Adrenal gland (tissue), 12 donors: ENCODE data around the gene MYMX. TPM values are rescaled to one million over a fixed set of nuclear protein-coding genes. Genes with fewer than 3 reads are reported as not detected.

Experiments used
- DNase-seq, 7 donors: peaks; one replicate each; pipeline ENCODE4 v3.0.0-alpha.2; 2019 to 2020
- H3K27ac ChIP-seq, 5 donors: fragments of 200-600 bp; sonication (generic) in 4 of 5; 1 replicate in 3 of 5; 2 replicates in 2 of 5; pipeline versions ENCODE4 v1.5.1 to v1.8.0; 2016 to 2020; ENCODE audit warnings: mild to moderate bottlenecking in 1 of 5
- H3K27me3 ChIP-seq: fragments of 200-600 bp; 2 replicates; pipeline ENCODE4 v1.8.0; 2021
- H3K36me3 ChIP-seq, 2 donors: fragments of 200-600 bp; replicated peaks in 1 of 2; 1 replicate in 1 of 2; 2 replicates in 1 of 2; pipeline versions ENCODE4 v1.5.1 to v1.8.0; 2018 to 2022
- H3K4me1 ChIP-seq, 2 donors: fragments of 200-600 bp; replicated peaks in 1 of 2; 1 replicate in 1 of 2; 2 replicates in 1 of 2; pipeline versions ENCODE4 v1.5.1 to v1.8.0; 2018 to 2021
- H3K4me3 ChIP-seq, 4 donors: fragments of 200-600 bp; sonication (generic) in 3 of 4; one replicate each; pipeline ENCODE4 v1.5.1; 2016 to 2018
- H3K9me3 ChIP-seq, 3 donors: fragments of 200-600 bp; sonication (generic) in 1 of 3; replicated peaks in 1 of 3; 1 replicate in 2 of 3; 2 replicates in 1 of 3; pipeline versions ENCODE4 v1.5.1 to v1.8.0; 2016 to 2021
- CTCF ChIP-seq, 6 experiments: fragments of 450-650 bp in 4 of 6; fragments of 200-600 bp in 2 of 6; sonication (generic) in 1 of 6; IDR thresholded peaks; 1 replicate in 5 of 6; 2 replicates in 1 of 6; pipeline versions ENCODE4 v1.5.1 to v1.8.0; 2016 to 2021; ENCODE audit warnings: antibody characterized with exemption in 6 of 6, mild to moderate bottlenecking in 2 of 6, moderate library complexity in 1 of 6
- POLR2A ChIP-seq, 2 donors: fragments of 450-650 bp; IDR thresholded peaks; one replicate each; pipeline ENCODE4 v1.6.1; 2017; ENCODE audit warnings: antibody characterized with exemption in 2 of 2, mild to moderate bottlenecking in 2 of 2, moderate library complexity in 1 of 2
- WGBS, 4 donors: extraction: QIAGEN DNeasy Blood & Tissue Kit in 2 of 4; methylation state at CpG; one replicate each; pipeline versions ENCODE4 v1.1.5 to v1.1.7; 2013 to 2017; 5-methylcytosine and 5-hydroxymethylcytosine counted together
- intact Hi-C, 2 donors: fragments of 100-400 bp; cut with DNase I; formaldehyde crosslinking; loops; one replicate each; pipeline versions ENCODE4 v1.14.1 to v1.15.0; 2022 to 2023
- polyA plus RNA-seq, 3 donors: library from polyadenylated mRNA; stranded (reverse); fragments of 200-250 nt in 2 of 3; fragments of 350-450 nt in 1 of 3; fragmentation: Illumina TruSeq in 1 of 3; extraction: RNeasy Lipid Tissue Mini Kit (QIAGEN cat#74804) in 1 of 3; gene quantifications; one replicate each; pipeline ENCODE4 v1.2.3, GENCODE V29; 2013 to 2014
- total RNA-seq, 9 donors: library from RNA; depleted of rRNA in 4 of 9; stranded (reverse); fragments of >200 nt in 4 of 9; fragments of 120-200 nt in 1 of 9; fragmentation: NEBNext Ultra II Directional in 1 of 9; extraction: Animal tissue kit (Norgen Biotek cat#: 25700) in 1 of 9; gene quantifications; one replicate each; pipeline versions ENCODE4 v1.1.0 to v1.2.4, GENCODE V29; 2013 to 2023
- donor health status: healthy with polysubstance abuse.
- donor health status: Bipolar disorder and iron deficiency.
- donor health status: DM: yes; HTN: yes; CAD: no.
- donor health status: DM: no; HTN: no; CAD: no.
- donor health status: DM: no; HTN: no; CAD: no.
- donor health status: DM: yes; HTN: yes; CAD: no.

MYMX gene
- total and polyA plus RNA-seq, 12 donors = 0.39 to 0.94 TPM; not detected in 10

GRCh38 chr6:44249082-44249748 lies 32.5 kb downstream of the MYMX start:
- Histone ChIP-seq H3K4me1 (peaks cover 19 to 44% of the 10 kb centered on the region in 2 donors), H3K4me3 (peak overlapping the region in 1 of 4 donors; percentile 93), H3K9me3 (no peaks in the 10 kb centered on the region), H3K36me3 (peaks cover 0 to 63% of the 10 kb centered on the region in 2 donors), H3K27me3 (no peaks in the 10 kb centered on the region), H3K27ac (peak overlapping the region in 2 of 5 donors; percentile 24 to 100)
- intact Hi-C loops = no loop called here
- WGBS, 4 donors = 45 to 51% (median 47%) methylated on average over 9 of the region's 9 CpGs
- no peak for TF ChIP-seq POLR2A (IDR thresholded peaks at IDR 0.05)
- TF ChIP-seq CTCF (IDR thresholded peaks at IDR 0.05) = no peak
- DNase-seq = peak in 2 of 7 donors; percentile 38 to 46

DNA sequence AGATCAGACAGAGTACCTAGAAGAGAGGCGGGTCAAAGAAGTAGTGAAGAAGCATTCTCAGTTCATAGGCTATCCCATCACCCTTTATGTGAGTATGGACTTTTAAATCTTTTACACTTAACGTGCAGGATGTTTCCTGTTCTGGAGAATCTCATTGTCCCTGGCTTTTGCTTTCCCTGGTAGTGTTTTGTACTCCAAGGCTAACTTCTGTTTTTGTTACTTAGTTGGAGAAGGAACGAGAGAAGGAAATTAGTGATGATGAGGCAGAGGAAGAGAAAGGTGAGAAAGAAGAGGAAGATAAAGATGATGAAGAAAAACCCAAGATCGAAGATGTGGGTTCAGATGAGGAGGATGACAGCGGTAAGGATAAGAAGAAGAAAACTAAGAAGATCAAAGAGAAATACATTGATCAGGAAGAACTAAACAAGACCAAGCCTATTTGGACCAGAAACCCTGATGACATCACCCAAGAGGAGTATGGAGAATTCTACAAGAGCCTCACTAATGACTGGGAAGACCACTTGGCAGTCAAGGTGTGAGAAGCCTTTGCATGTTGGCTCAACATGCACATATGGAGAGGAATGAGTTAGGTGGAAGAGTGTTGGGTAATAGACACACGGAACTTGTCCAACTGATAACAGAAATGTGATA lies 33.5 kb downstream of the MYMX start:
- H3K9me3 ChIP-seq = no peaks in the 10 kb centered on the region
- TF ChIP-seq CTCF (IDR thresholded peaks at IDR 0.05) = no peak
- TF ChIP-seq POLR2A (IDR thresholded peaks at IDR 0.05) = no peak
- H3K4me3 ChIP-seq = no peak overlapping the region
- 60 to 66% (median 62%) methylated on average over 6 of the region's 6 CpGs for WGBS, 4 donors
- H3K4me1 ChIP-seq = peaks cover 19 to 44% of the 10 kb centered on the region in 2 donors
- H3K36me3 ChIP-seq = peaks cover 0 to 73% of the 10 kb centered on the region in 2 donors
- no peak for DNase-seq
- no peaks in the 10 kb centered on the region for H3K27me3 ChIP-seq
- intact Hi-C loops = no loop called here
- peak overlapping the region in 2 of 5 donors; percentile 27 to 100 for H3K27ac ChIP-seq

DNA sequence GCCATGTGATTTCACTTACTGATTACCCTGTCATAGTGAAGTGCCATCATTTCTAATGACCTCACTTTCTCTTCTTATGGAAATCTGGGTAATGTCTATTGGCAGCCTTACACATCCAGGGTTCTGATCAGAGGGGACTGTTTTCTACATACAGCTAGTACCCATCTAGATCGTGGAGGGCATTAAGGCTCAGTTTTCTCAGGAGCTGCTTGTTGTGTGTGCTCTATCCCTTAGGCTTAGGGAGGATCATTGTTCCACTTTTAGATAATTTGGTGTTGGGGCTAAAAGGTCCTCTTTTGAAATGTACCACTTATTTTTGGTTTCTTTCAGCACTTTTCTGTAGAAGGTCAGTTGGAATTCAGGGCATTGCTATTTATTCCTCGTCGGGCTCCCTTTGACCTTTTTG lies 34.0 kb downstream of the MYMX start:
- Histone ChIP-seq H3K27ac (peak overlapping the region in 3 of 5 donors; percentile 27 to 58 (median 29)), H3K36me3 (peaks cover 0 to 77% of the 10 kb centered on the region in 2 donors), H3K9me3 (no peaks in the 10 kb centered on the region), H3K4me3 (no peak overlapping the region), H3K27me3 (no peaks in the 10 kb centered on the region), H3K4me1 (peaks cover 16 to 44% of the 10 kb centered on the region in 2 donors)
- no peak for DNase-seq
- 41 to 55% (median 49%) methylated on average over 3 of the region's 3 CpGs for WGBS, 4 donors
- TF ChIP-seq POLR2A (IDR thresholded peaks at IDR 0.05) (no peak), CTCF (IDR thresholded peaks at IDR 0.05) (no peak)
- intact Hi-C loops = no loop called here

DNA sequence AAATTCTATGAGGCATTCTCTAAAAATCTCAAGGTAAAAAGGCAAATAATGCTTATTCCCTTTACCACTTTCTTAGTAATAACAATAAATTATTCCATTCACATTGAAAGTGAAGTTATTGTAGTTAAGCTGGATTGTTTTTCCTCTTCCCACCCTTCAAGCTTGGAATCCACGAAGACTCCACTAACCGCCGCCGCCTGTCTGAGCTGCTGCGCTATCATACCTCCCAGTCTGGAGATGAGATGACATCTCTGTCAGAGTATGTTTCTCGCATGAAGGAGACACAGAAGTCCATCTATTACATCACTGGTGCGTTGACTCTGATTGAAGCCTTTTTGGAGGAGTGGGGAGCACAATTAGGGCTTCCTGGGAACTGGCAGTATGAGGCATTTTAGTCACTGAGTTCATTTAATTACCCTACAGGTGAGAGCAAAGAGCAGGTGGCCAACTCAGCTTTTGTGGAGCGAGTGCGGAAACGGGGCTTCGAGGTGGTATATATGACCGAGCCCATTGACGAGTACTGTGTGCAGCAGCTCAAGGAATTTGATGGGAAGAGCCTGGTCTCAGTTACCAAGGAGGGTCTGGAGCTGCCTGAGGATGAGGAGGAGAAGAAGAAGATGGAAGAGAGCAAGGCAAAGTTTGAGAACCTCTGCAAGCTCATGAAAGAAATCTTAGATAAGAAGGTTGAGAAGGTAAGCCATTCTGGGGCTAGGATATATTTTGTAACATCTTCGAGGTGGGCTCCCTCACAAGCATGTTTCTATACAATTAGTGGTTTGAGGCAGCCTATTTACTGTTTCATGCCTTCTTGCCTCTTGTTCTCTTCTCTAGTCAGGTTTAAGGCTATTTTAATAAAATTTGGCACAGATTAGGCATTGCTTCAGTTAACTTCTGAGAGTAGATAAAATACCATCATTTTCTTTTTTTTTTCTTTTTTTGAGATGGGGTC lies 35.1 kb downstream of the MYMX start:
- Histone ChIP-seq H3K4me3 (no peak overlapping the region), H3K9me3 (no peaks in the 10 kb centered on the region), H3K27ac (peak overlapping the region in 3 of 5 donors; percentile 27 to 58 (median 29)), H3K36me3 (peaks cover 0 to 77% of the 10 kb centered on the region in 2 donors), H3K4me1 (peaks cover 17 to 54% of the 10 kb centered on the region in 2 donors), H3K27me3 (no peaks in the 10 kb centered on the region)
- intact Hi-C loops = no loop called here
- 82 to 87% (median 84%) methylated on average over 14 of the region's 14 CpGs for WGBS, 4 donors
- no peak for DNase-seq
- TF ChIP-seq CTCF (IDR thresholded peaks at IDR 0.05) (no peak), POLR2A (IDR thresholded peaks at IDR 0.05) (no peak)
